HepG2 (cell line): ENCODE measurements around the gene EPB41L4A. TPM values are rescaled to one million over a fixed set of nuclear protein-coding genes. Genes with fewer than 3 reads are reported as not detected.
A peak's percentile ranks its signal among the peaks of the same experiment; 100 is the strongest.

Source experiments
- ATAC-seq: fragments of 200-7000 bp; cut with Tn5 transposase; 3 replicates; pipeline ENCODE4 v1.9.1; 2020; ENCODE audit warnings: mild to moderate bottlenecking, moderate library complexity
- BruUV-seq: library from RNA; stranded (reverse); fragments of 400-500 nt; replicated peaks from 2 replicates; lab custom pipeline; 2021; lab: Mats Ljungman, UMichigan
- CTCF ChIA-PET: fragments of 300-600 bp; formaldehyde crosslinking; extraction: SDS; loops from one replicate; lab custom pipeline; 2021; ENCODE audit warnings: low total read pairs, inconsistent platforms, low intra/inter-chr PET ratio; lab: Yijun Ruan, JAX
- POLR2A ChIA-PET: fragments of 350-600 bp; sonication (Branson Sonifier 250); formaldehyde crosslinking; loops from one replicate; lab custom pipeline; 2020; ENCODE audit warnings: antibody characterized with exemption, inconsistent platforms; lab: Yijun Ruan, JAX
- DNase-seq: peaks from one replicate; pipeline ENCODE4 v3.0.0-alpha.2; 2015; ENCODE audit warnings: low spot score
- FAIRE-seq: peaks from 3 replicates; lab custom pipeline; 2011; peaks lifted over from hg19 to GRCh38; lab: Jason Lieb, UNC
- H2AFZ ChIP-seq: one replicate; pipeline ENCODE4 v1.6.1; 2011; ENCODE audit warnings: low read length, inconsistent platforms
- H3K27ac ChIP-seq: fragments of 300-600 bp; 3 replicates; pipeline ENCODE4 v1.8.0; 2011; ENCODE audit warnings: mixed run types, mild to moderate bottlenecking, mixed read lengths, low read length, inconsistent platforms; ENCODE audit not compliant: insufficient read depth; ENCODE audit errors: extremely low read length
- H3K27me3 ChIP-seq, 2 experiments: fragments of 200-600 bp in 1 of 2; 2 replicates in 1 of 2; 3 replicates in 1 of 2; pipeline versions ENCODE4 v1.6.0 to v1.8.0; 2011; ENCODE audit warnings: low read length in 2 of 2, mild to moderate bottlenecking in 2 of 2, moderate library complexity in 2 of 2, inconsistent platforms in 1 of 2; ENCODE audit not compliant: insufficient read depth in 2 of 2, control insufficient read depth in 1 of 2
- H3K36me3 ChIP-seq, 2 experiments: fragments of 200-600 bp in 1 of 2; replicated peaks in 1 of 2; 2 replicates in 1 of 2; 3 replicates in 1 of 2; pipeline versions ENCODE4 v1.5.1 to v1.8.0; 2011; ENCODE audit warnings: low read length in 2 of 2, inconsistent platforms in 1 of 2; ENCODE audit not compliant: insufficient read depth in 2 of 2, control insufficient read depth in 1 of 2
- H3K4me1 ChIP-seq: 2 replicates; pipeline ENCODE4 v1.5.1; 2012; ENCODE audit warnings: low read length, inconsistent platforms; ENCODE audit not compliant: insufficient read depth
- H3K4me2 ChIP-seq: 2 replicates; pipeline ENCODE4 v1.6.0; 2011; ENCODE audit warnings: low read depth, low read length, inconsistent platforms
- H3K4me3 ChIP-seq, 3 experiments: fragments of 200-600 bp in 1 of 3; sonication (generic), shearing (Covaris generic) in 1 of 3; replicated peaks in 1 of 3; 2 replicates each; pipeline ENCODE4 v1.5.1; 2011 to 2016; ENCODE audit warnings: low read length in 3 of 3, inconsistent platforms in 2 of 3, low read depth in 2 of 3, mild to moderate bottlenecking in 2 of 3, control low read depth in 1 of 3, mixed read lengths in 1 of 3; ENCODE audit not compliant: insufficient read depth in 1 of 3
- H3K79me2 ChIP-seq: one replicate; pipeline ENCODE4 v1.6.1; 2011; ENCODE audit warnings: low read length, inconsistent platforms; ENCODE audit not compliant: insufficient read depth
- H3K9ac ChIP-seq: 2 replicates; pipeline ENCODE4 v1.6.0; 2011; ENCODE audit warnings: mild to moderate bottlenecking, low read depth, low read length, inconsistent platforms; ENCODE audit not compliant: insufficient read depth
- H3K9me3 ChIP-seq: 2 replicates; pipeline ENCODE4 v1.5.1; 2012; ENCODE audit warnings: mild to moderate bottlenecking, low read length
- H4K20me1 ChIP-seq: 2 replicates; pipeline ENCODE4 v1.6.0; 2011; ENCODE audit warnings: inconsistent platforms, mild to moderate bottlenecking, low read length, moderate library complexity; ENCODE audit not compliant: insufficient read depth
- ARNTL ChIP-seq: sonication (generic); formaldehyde crosslinking; IDR thresholded peaks from 2 replicates; pipeline ENCODE4 v1.4.0; 2020; ENCODE audit warnings: mild to moderate bottlenecking, missing genetic modification reagents
- MAFK ChIP-seq, 2 experiments: IDR thresholded peaks in 1 of 2; conservative IDR thresholded peaks in 1 of 2; 2 replicates each; pipeline ENCODE4 v1.6.1; 2011; ENCODE audit warnings: improper control_type of control experiment in 2 of 2, low read length in 2 of 2
- MTF1 ChIP-seq: sonication (generic); formaldehyde crosslinking; IDR thresholded peaks from 2 replicates; pipeline ENCODE4 v1.5.0; 2020; ENCODE audit warnings: missing genetic modification reagents
- UBTF ChIP-seq: sonication (generic); formaldehyde crosslinking; IDR thresholded peaks from 2 replicates; pipeline ENCODE4 v1.4.0; 2020; ENCODE audit warnings: mild to moderate bottlenecking, missing genetic modification reagents
- ZNF274 ChIP-seq: sonication (generic); formaldehyde crosslinking; IDR thresholded peaks from 2 replicates; pipeline ENCODE4 v1.5.1; 2020; ENCODE audit warnings: mild to moderate bottlenecking, missing genetic modification reagents
- ZNF503 ChIP-seq: sonication (generic); formaldehyde crosslinking; IDR thresholded peaks from 2 replicates; pipeline ENCODE4 v1.4.0; 2020; ENCODE audit warnings: missing genetic modification reagents
- ZNF572 ChIP-seq: sonication (generic); formaldehyde crosslinking; IDR thresholded peaks from 2 replicates; pipeline ENCODE4 v1.5.1; 2020; ENCODE audit warnings: mild to moderate bottlenecking, missing genetic modification reagents
- ZNF576 ChIP-seq: sonication (generic); formaldehyde crosslinking; IDR thresholded peaks from 2 replicates; pipeline ENCODE4 v1.4.0; 2020; ENCODE audit warnings: mild to moderate bottlenecking, missing genetic modification reagents
- ZNF746 ChIP-seq: sonication (generic); formaldehyde crosslinking; IDR thresholded peaks from 2 replicates; pipeline ENCODE4 v1.8.0; 2022; ENCODE audit warnings: mild to moderate bottlenecking, missing genetic modification reagents
- WGBS: methylation state at CpG from one replicate; pipeline ENCODE4 v1.1.6; 2017; ENCODE audit warnings: low lambda C conversion rate; 5-methylcytosine and 5-hydroxymethylcytosine counted together
- in situ Hi-C: cut with HindIII; loops from 2 replicates; pipeline ENCODE4 v1.10.0; 2017; ENCODE audit warnings: low pct_unique_long_range_greater_than_20kb; ENCODE audit not compliant: extremely low pct_ligation_motif_present
- intact Hi-C: fragments of 100-400 bp; cut with micrococcal nuclease; formaldehyde crosslinking; loops from one replicate; pipeline ENCODE4 v1.10.0; 2022; ENCODE audit not compliant: unreplicated experiment
- polyA plus RNA-seq, 8 experiments: library from polyadenylated mRNA; depleted of rRNA in 3 of 8; stranded (reverse) in 7 of 8; unstranded in 1 of 8; fragments of >200 nt; fragmentation: Illumina TruSeq in 4 of 8; extraction: Trizol in 4 of 8; gene quantifications; 2 replicates each; pipeline versions ENCODE4 v1.2.1 to v1.2.3, GENCODE V29; 2011 to 2016; ENCODE audit warnings: low read depth in 4 of 8, missing spikeins in 1 of 8, mixed read lengths in 1 of 8; ENCODE audit not compliant: insufficient read depth in 1 of 8
- total RNA-seq, 5 experiments: library from RNA; depleted of rRNA; stranded (reverse); fragments of >200 nt; fragmentation: Illumina TruSeq; extraction: Trizol; gene quantifications; 2 replicates each; pipeline ENCODE4 v1.2.3, GENCODE V29; 2016; ENCODE audit warnings: low read depth in 1 of 5
- TF ChIP-seq, protein P1 (sequence below): sonication (generic); formaldehyde crosslinking; IDR thresholded peaks from 2 replicates; pipeline ENCODE4 v1.8.0; 2022; ENCODE audit warnings: missing genetic modification reagents, mild to moderate bottlenecking, borderline replicate concordance

The EPB41L4A gene
- total and polyA plus RNA-seq, 2 of the 13 experiments (the other 11 are each of a cell fraction or from before 2014, with no cell fraction given) = 0.07 TPM; not detected in 1

DNA sequence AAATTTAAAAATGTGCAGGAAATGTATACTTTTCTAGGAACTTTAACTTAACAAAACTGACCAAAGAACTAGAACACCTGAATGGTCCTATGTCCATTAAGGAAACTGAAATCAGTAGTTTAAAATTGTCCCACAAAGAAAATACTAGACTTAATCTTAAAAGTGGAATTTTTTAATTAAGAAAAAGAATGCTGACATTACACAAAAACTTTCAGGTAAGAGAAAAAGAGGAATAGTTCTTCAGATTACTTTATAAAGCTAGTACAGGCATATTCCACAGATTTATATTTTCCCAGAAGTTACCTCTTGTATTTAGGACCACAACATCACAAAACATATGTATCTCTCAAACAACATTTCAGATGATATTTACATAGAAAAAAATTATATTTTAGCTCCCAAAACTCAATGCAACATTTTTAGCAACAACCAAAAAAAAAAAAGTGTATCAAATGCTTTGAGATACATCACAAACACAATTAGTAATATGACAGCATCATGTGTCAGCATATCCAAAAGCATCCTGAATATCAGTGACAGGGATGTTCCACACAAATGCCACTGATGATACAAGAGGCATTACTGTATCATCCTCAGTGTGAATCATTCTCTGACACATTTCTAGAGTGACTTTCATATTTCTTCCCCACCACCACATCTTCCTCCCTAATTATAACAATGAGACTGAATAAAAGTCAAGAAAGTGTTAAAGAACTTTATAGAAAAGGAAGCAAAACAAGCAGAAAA, 264.0 kb downstream of the EPB41L4A start:
- no peaks in the 10 kb centered on the region; a peak in 1 of 5 replicates for H3K27me3 ChIP-seq
- ChIA-PET POLR2A (no interaction called here), CTCF (no interaction called here)
- no peaks in the 10 kb centered on the region for H3K9me3 ChIP-seq
- DNase-seq (no peak), ATAC-seq (no peak)
- H3K4me1 ChIP-seq = peaks cover under 1% of the 10 kb centered on the region; the same call in 1 of the 2 replicates
- no peak overlapping the region for H2AFZ ChIP-seq
- no peak overlapping the region for H3K4me2 ChIP-seq
- no peak overlapping the region for H3K27ac ChIP-seq
- no peaks in the 10 kb centered on the region for H3K36me3 ChIP-seq
- BruUV-seq = no TSS peak
- no peaks in the 10 kb centered on the region for H3K79me2 ChIP-seq
- intact Hi-C loops = no loop called here
- no peaks in the 10 kb centered on the region for H4K20me1 ChIP-seq
- in situ Hi-C loops = no loop called here
- TF ChIP-seq UBTF (no peak), MAFK (conservative IDR thresholded peaks at IDR 0.05 in 1 of 2, IDR thresholded peaks at IDR 0.05 in 1 of 2; ENCODE audit: low read length in 2 of 2) (peak in 1 of 2 experiments; percentile 64; a peak in 2 of 4 replicates)
- TF ChIP-seq, all 625 proteins: peak for 1
- FAIRE-seq = no peak
- Histone ChIP-seq H3K9ac (no peak overlapping the region), H3K4me3 (no peak overlapping the region)

- H3K9me3 ChIP-seq = no peaks in the 10 kb centered on the region
- ChIA-PET CTCF (no interaction called here), POLR2A (no interaction called here)
- no peaks in the 10 kb centered on the region for H3K4me1 ChIP-seq
- 19% methylated on average over 4 of the region's 4 CpGs for WGBS
- no peaks in the 10 kb centered on the region for H3K27me3 ChIP-seq
- no peaks in the 10 kb centered on the region for H3K79me2 ChIP-seq
- H2AFZ ChIP-seq = no peak overlapping the region
- DNase-seq (no peak), ATAC-seq (no peak), FAIRE-seq (no peak)
- H4K20me1 ChIP-seq = no peaks in the 10 kb centered on the region
- H3K4me2 ChIP-seq = no peak overlapping the region
- no peak overlapping the region for H3K9ac ChIP-seq
- no peak overlapping the region for H3K27ac ChIP-seq
- BruUV-seq = no TSS peak
- no peak overlapping the region for H3K4me3 ChIP-seq
- intact Hi-C loops = no loop called here
- in situ Hi-C loops = loop anchor here (10.0 kb wide), 1 partner anchor 995 kb away; no protein-coding TSS in a partner anchor
- no peaks in the 10 kb centered on the region for H3K36me3 ChIP-seq
- TF ChIP-seq ZNF746 (CRISPR knock-in tag) (no peak), ZNF576 (CRISPR knock-in tag) (no peak), MTF1 (CRISPR knock-in tag) (no peak), ARNTL (CRISPR knock-in tag) (no peak), ZNF274 (CRISPR knock-in tag) (no peak), ZNF572 (no peak), ZNF503 (CRISPR knock-in tag) (no peak)
- TF ChIP-seq, protein P1, sequence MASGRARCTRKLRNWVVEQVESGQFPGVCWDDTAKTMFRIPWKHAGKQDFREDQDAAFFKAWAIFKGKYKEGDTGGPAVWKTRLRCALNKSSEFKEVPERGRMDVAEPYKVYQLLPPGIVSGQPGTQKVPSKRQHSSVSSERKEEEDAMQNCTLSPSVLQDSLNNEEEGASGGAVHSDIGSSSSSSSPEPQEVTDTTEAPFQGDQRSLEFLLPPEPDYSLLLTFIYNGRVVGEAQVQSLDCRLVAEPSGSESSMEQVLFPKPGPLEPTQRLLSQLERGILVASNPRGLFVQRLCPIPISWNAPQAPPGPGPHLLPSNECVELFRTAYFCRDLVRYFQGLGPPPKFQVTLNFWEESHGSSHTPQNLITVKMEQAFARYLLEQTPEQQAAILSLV (CRISPR knock-in tag) = no peak
Measured at GRCh38 chr5:112149727-112150126, 269.4 kb downstream of the EPB41L4A start.
